Measurements from ENCODE around the gene TJP1. TPM values are rescaled to one million over a fixed set of nuclear protein-coding genes. Genes with fewer than 3 reads are reported as not detected.

TJP1 gene
- total and polyA plus RNA-seq, 12 donors = 15.0 to 68.3 (median 50.1) TPM

DNA sequence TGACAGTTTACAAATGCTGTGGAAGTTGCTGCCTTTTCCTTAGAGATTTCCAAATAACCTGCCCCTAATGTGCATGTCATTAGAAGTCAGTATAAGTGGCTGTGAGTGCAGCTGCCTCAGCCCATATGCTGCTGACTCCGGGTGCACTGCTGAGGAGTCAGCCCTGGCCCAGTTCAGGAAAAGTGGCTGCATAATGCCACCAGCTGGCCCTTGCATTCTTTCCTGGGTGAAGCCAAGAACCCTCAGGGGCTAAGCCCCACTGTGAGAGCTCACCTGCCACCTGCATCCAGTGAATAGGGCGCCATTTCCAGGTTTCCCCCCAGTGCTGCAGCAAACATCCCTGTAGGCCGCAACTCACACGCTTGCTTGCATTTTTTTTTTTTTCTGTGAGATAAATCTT is 139.9 kb downstream of the TJP1 start:
- no peak for TF ChIP-seq POLR2A (IDR thresholded peaks at IDR 0.05)
- TF ChIP-seq, protein P1, sequence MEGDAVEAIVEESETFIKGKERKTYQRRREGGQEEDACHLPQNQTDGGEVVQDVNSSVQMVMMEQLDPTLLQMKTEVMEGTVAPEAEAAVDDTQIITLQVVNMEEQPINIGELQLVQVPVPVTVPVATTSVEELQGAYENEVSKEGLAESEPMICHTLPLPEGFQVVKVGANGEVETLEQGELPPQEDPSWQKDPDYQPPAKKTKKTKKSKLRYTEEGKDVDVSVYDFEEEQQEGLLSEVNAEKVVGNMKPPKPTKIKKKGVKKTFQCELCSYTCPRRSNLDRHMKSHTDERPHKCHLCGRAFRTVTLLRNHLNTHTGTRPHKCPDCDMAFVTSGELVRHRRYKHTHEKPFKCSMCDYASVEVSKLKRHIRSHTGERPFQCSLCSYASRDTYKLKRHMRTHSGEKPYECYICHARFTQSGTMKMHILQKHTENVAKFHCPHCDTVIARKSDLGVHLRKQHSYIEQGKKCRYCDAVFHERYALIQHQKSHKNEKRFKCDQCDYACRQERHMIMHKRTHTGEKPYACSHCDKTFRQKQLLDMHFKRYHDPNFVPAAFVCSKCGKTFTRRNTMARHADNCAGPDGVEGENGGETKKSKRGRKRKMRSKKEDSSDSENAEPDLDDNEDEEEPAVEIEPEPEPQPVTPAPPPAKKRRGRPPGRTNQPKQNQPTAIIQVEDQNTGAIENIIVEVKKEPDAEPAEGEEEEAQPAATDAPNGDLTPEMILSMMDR (IDR thresholded peaks at IDR 0.05) = no peak
- H3K27ac ChIP-seq = no peak overlapping the region
- no peaks in the 10 kb centered on the region for H3K9me3 ChIP-seq (replicated peaks in 1 of 3)
- intact Hi-C loops (cut with DNase I) = no loop called here
- 86 to 100% (median 97%) methylated on average over 4 of the region's 4 CpGs for WGBS, 4 donors
- H3K27me3 ChIP-seq = no peaks in the 10 kb centered on the region
- H3K36me3 ChIP-seq (replicated peaks in 1 of 2) = no peaks in the 10 kb centered on the region
- no peaks in the 10 kb centered on the region for H3K4me1 ChIP-seq (replicated peaks in 1 of 2)
- DNase-seq = no peak
- no peak overlapping the region for H3K4me3 ChIP-seq

DNA sequence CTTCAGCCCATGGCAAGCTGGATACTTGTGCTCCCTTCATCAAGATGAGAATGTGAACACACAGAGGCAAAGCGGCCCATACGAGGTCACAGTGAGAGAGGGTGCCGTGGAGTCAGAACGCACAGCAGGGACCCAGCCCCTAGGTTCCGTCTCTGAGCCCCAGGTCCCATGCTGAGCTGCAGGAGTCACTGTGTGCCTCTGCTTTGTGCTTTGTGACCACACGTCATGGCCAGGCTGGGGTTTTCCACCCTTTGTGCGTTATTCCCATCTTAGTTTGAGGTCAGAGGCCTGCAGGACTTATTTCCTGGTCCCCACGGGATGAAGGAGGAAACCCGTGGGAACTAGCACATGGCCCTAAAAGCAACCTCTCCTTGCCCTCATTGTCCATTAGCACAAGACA is 140.3 kb downstream of the TJP1 start:
- no peaks in the 10 kb centered on the region for H3K27me3 ChIP-seq
- H3K27ac ChIP-seq = no peak overlapping the region
- no peak for DNase-seq
- TF ChIP-seq, protein P1 (IDR thresholded peaks at IDR 0.05) = no peak
- no peak for TF ChIP-seq POLR2A (IDR thresholded peaks at IDR 0.05)
- intact Hi-C loops (cut with DNase I) = no loop called here
- no peaks in the 10 kb centered on the region for H3K4me1 ChIP-seq (replicated peaks in 1 of 2)
- H3K9me3 ChIP-seq (replicated peaks in 1 of 3) = no peaks in the 10 kb centered on the region
- no peaks in the 10 kb centered on the region for H3K36me3 ChIP-seq (replicated peaks in 1 of 2)
- WGBS, 4 donors = 79 to 88% (median 87%) methylated on average over 5 to 9 of the region's 9 CpGs
- H3K4me3 ChIP-seq = no peak overlapping the region

DNA sequence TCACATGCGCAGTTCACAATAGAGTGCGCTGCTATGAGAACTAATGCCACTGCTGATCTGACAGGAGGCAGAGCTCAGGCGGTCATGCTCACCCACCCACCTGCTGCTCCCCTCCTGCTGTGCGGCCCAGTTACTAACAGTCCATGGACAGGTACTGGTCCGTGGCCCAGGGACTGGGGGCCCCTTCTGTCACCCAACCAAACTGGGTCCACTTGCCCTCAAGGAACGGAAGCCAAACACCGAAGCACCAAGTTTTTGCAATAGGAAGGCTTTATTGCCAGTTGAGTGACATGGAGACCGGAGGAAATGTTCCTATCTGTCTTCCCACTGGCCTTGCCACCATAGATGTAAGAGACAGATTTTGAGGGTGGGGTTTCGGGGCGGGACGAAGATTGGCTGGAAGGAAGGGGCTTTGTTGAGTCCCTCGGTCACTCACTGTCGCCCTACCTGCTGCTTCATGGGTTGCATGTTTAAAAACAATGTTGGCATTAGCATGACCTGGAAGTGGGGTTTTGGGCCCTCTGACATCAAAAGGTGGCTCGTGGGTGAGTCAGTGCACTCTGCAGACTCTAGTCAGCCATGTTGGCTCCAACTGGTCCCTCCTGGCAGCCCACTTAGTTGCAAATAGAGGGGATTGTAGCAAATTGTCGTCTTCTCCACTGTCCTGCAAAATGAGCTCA is 141.0 kb downstream of the TJP1 start:
- H3K4me3 ChIP-seq = no peak overlapping the region
- no peaks in the 10 kb centered on the region for H3K36me3 ChIP-seq (replicated peaks in 1 of 2)
- TF ChIP-seq POLR2A (IDR thresholded peaks at IDR 0.05) = no peak
- TF ChIP-seq, protein P1 (IDR thresholded peaks at IDR 0.05) = no peak
- DNase-seq = no peak
- WGBS, 4 donors = 90 to 91% (median 91%) methylated on average over 13 to 15 of the region's 15 CpGs
- no peak overlapping the region for H3K27ac ChIP-seq
- intact Hi-C loops (cut with DNase I) = no loop called here
- H3K27me3 ChIP-seq = no peaks in the 10 kb centered on the region
- H3K4me1 ChIP-seq (replicated peaks in 1 of 2) = no peaks in the 10 kb centered on the region
- no peaks in the 10 kb centered on the region for H3K9me3 ChIP-seq (replicated peaks in 1 of 3)

DNA sequence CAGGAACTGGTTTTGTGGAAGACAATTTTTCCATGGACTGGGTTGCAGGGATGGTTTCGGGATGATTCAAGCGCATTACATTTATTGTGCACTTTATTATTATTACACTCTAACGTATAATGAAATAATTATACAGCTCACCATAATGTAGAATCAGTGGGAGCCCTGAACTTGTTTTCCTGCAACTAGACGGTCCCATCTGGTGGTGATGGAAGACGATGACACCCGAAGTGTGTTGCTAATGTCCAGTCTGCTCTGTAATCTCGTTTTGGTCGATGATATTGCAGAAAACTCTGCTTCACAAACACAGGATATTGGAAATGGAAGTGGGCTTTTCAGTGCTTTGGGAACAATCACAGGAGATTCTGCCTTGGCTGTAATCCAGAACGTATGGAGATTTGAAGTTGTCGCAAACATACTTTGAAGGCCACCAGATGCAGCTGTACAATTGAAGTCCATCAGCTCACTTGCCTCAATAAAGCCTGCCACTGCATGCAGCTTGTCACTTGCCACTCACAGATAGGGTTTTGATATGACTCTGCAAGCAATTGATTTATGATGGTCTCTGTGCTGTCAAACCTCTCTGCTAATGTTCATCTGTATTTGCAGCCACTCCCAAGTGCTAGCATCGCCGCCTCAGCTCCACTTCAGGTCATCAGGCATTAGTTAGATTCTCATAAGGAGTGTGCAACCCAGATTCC is 141.7 kb downstream of the TJP1 start:
- DNase-seq = no peak
- intact Hi-C loops (cut with DNase I) = no loop called here

More for the DNA sequence above, 141.7 kb downstream of the TJP1 start:
- Histone ChIP-seq H3K27ac (no peak overlapping the region), H3K4me3 (no peak overlapping the region), H3K27me3 (no peaks in the 10 kb centered on the region), H3K9me3 (replicated peaks in 1 of 3) (no peaks in the 10 kb centered on the region), H3K4me1 (replicated peaks in 1 of 2) (no peaks in the 10 kb centered on the region), H3K36me3 (replicated peaks in 1 of 2) (no peaks in the 10 kb centered on the region)
- TF ChIP-seq, protein P1 (IDR thresholded peaks at IDR 0.05) = no peak
- TF ChIP-seq POLR2A (IDR thresholded peaks at IDR 0.05) = no peak
- WGBS, 4 donors = 60 to 71% (median 67%) methylated on average over 12 of the region's 12 CpGs
